ENCODE results near the gene NACAD.

- TF ChIP-seq CTCF (IDR thresholded peaks at IDR 0.05) = no peak
- TF ChIP-seq POLR2A (IDR thresholded peaks at IDR 0.05) = no peak
Measured at GRCh38 chr7:45119550-45119949, 30.8 kb upstream of the NACAD start.
